ENCODE measurements around the gene RNF43. TPM values are rescaled to one million over a fixed set of nuclear protein-coding genes. Genes with fewer than 3 reads are reported as not detected.
A peak's percentile ranks its signal among the peaks of the same experiment; 100 is the strongest.

The RNF43 gene
- total RNA-seq, 1 experiment from 2014 or later: 42.2 TPM

DNA sequence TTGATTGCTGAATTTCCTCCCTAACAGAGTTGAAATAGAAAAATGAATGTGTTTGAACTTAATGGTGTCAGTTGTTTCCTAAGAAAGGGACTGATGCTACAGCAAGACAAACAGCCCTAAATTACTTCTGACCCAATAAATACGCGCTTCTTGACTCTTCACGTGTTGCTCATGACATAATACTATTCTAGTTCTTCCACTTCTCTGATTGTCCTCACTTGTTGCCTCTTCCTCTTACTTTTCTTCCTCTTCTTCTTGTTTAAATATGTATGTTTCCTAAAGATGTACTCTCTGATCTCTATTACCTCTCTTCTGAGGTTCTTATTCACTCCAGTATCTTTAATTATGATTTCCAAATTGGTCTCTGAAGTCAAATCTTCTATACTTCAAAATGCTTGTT, 32.4 kb downstream of the RNF43 start:
- DNase-seq (ENCODE audit: low read depth, low spot score) (no peak), ATAC-seq (no peak)
- ChIA-PET CTCF (no interaction called here), POLR2A (no interaction called here), RAD21 (ENCODE audit: low non-redundant PET in 1 of 2, low total read pairs in 2 of 2, uncharacterized antibody in 2 of 2, unreplicated experiment in 2 of 2) (no interaction called here)
- H3K27ac ChIP-seq (ENCODE audit: low read depth, low read length): peak overlapping the region; percentile 45; the same call in 1 of the 2 replicates
- intact Hi-C loops (cut with micrococcal nuclease): no loop called here
- H2AFZ ChIP-seq (ENCODE audit: low read depth, low read length, poor library complexity, severe bottlenecking): no peak overlapping the region
- H3K9me3 ChIP-seq (ENCODE audit: control insufficient read depth in 1 of 2, insufficient read depth in 1 of 2, low read depth in 1 of 2, low read length in 2 of 2): no peaks in the 10 kb centered on the region
- H3K4me2 ChIP-seq (ENCODE audit: low read length): peak overlapping the region; percentile 27
- H3K9me2 ChIP-seq (ENCODE audit: insufficient read depth): no peaks in the 10 kb centered on the region
- H3K4me3 ChIP-seq (replicated peaks in 1 of 2; ENCODE audit: low read depth in 1 of 2, low read length in 2 of 2): no peak overlapping the region
- no peaks in the 10 kb centered on the region for H4K20me1 ChIP-seq (ENCODE audit: insufficient read depth)
- no TSS peak for BruUV-seq (replicated peaks)
- TF ChIP-seq FOSL1 (IDR thresholded peaks at IDR 0.05; ENCODE audit: low read depth): no peak
- no peak for TF ChIP-seq CBX3 (IDR thresholded peaks at IDR 0.05; ENCODE audit: low read depth)
- no peak for TF ChIP-seq POLR2A (IDR thresholded peaks at IDR 0.05; ENCODE audit: borderline replicate concordance, extremely low read depth, insufficient read depth, insufficient read length)
- TF ChIP-seq SRF (IDR thresholded peaks at IDR 0.05; ENCODE audit: low read depth): no peak
- TF ChIP-seq, protein P1, sequence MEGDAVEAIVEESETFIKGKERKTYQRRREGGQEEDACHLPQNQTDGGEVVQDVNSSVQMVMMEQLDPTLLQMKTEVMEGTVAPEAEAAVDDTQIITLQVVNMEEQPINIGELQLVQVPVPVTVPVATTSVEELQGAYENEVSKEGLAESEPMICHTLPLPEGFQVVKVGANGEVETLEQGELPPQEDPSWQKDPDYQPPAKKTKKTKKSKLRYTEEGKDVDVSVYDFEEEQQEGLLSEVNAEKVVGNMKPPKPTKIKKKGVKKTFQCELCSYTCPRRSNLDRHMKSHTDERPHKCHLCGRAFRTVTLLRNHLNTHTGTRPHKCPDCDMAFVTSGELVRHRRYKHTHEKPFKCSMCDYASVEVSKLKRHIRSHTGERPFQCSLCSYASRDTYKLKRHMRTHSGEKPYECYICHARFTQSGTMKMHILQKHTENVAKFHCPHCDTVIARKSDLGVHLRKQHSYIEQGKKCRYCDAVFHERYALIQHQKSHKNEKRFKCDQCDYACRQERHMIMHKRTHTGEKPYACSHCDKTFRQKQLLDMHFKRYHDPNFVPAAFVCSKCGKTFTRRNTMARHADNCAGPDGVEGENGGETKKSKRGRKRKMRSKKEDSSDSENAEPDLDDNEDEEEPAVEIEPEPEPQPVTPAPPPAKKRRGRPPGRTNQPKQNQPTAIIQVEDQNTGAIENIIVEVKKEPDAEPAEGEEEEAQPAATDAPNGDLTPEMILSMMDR (IDR thresholded peaks at IDR 0.05 in 2 of 3, conservative IDR thresholded peaks at IDR 0.05 in 1 of 3; ENCODE audit: borderline replicate concordance in 1 of 3, insufficient read depth in 1 of 3, low read depth in 2 of 3, low read length in 2 of 3): no peak
- TF ChIP-seq, protein P2, sequence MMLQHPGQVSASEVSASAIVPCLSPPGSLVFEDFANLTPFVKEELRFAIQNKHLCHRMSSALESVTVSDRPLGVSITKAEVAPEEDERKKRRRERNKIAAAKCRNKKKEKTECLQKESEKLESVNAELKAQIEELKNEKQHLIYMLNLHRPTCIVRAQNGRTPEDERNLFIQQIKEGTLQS (IDR thresholded peaks at IDR 0.05): no peak
- TF ChIP-seq, protein P3, sequence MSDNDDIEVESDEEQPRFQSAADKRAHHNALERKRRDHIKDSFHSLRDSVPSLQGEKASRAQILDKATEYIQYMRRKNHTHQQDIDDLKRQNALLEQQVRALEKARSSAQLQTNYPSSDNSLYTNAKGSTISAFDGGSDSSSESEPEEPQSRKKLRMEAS (IDR thresholded peaks at IDR 0.05): no peak
- no peak for TF ChIP-seq YY1 (IDR thresholded peaks at IDR 0.05; ENCODE audit: extremely low read depth, insufficient replicate concordance, low read depth, low read length)
- no peak for TF ChIP-seq EZH2 (IDR thresholded peaks at IDR 0.05)
- TF ChIP-seq, protein P4, sequence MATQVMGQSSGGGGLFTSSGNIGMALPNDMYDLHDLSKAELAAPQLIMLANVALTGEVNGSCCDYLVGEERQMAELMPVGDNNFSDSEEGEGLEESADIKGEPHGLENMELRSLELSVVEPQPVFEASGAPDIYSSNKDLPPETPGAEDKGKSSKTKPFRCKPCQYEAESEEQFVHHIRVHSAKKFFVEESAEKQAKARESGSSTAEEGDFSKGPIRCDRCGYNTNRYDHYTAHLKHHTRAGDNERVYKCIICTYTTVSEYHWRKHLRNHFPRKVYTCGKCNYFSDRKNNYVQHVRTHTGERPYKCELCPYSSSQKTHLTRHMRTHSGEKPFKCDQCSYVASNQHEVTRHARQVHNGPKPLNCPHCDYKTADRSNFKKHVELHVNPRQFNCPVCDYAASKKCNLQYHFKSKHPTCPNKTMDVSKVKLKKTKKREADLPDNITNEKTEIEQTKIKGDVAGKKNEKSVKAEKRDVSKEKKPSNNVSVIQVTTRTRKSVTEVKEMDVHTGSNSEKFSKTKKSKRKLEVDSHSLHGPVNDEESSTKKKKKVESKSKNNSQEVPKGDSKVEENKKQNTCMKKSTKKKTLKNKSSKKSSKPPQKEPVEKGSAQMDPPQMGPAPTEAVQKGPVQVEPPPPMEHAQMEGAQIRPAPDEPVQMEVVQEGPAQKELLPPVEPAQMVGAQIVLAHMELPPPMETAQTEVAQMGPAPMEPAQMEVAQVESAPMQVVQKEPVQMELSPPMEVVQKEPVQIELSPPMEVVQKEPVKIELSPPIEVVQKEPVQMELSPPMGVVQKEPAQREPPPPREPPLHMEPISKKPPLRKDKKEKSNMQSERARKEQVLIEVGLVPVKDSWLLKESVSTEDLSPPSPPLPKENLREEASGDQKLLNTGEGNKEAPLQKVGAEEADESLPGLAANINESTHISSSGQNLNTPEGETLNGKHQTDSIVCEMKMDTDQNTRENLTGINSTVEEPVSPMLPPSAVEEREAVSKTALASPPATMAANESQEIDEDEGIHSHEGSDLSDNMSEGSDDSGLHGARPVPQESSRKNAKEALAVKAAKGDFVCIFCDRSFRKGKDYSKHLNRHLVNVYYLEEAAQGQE (IDR thresholded peaks at IDR 0.05; ENCODE audit: low read depth): no peak
- TF ChIP-seq, protein P5, sequence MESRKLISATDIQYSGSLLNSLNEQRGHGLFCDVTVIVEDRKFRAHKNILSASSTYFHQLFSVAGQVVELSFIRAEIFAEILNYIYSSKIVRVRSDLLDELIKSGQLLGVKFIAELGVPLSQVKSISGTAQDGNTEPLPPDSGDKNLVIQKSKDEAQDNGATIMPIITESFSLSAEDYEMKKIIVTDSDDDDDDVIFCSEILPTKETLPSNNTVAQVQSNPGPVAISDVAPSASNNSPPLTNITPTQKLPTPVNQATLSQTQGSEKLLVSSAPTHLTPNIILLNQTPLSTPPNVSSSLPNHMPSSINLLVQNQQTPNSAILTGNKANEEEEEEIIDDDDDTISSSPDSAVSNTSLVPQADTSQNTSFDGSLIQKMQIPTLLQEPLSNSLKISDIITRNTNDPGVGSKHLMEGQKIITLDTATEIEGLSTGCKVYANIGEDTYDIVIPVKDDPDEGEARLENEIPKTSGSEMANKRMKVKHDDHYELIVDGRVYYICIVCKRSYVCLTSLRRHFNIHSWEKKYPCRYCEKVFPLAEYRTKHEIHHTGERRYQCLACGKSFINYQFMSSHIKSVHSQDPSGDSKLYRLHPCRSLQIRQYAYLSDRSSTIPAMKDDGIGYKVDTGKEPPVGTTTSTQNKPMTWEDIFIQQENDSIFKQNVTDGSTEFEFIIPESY (IDR thresholded peaks at IDR 0.05; ENCODE audit: extremely low read depth, insufficient replicate concordance, low read length): no peak
- TF ChIP-seq ZNF274 (IDR thresholded peaks at IDR 0.05; ENCODE audit: low read depth, low read length): no peak
- no peak for TF ChIP-seq SIN3A (IDR thresholded peaks at IDR 0.05; ENCODE audit: low read depth)
- no peak for TF ChIP-seq TCF7L2 (IDR thresholded peaks at IDR 0.05; ENCODE audit: borderline replicate concordance, extremely low read depth, insufficient read depth, insufficient read length)
- TF ChIP-seq CEBPB (IDR thresholded peaks at IDR 0.05; ENCODE audit: low read depth): no peak
- no peak for TF ChIP-seq ZFX (IDR thresholded peaks at IDR 0.05)
- TF ChIP-seq POLR2AphosphoS5 (IDR thresholded peaks at IDR 0.05; ENCODE audit: low read depth, low read length): no peak
- H3K36me3 ChIP-seq (ENCODE audit: control insufficient read depth in 1 of 2, insufficient read depth in 2 of 2, low read length in 2 of 2): peaks cover 0 to 7% of the 10 kb centered on the region in 2 experiments; a peak in 2 of 4 replicates
- no peak overlapping the region; the same call in 1 of the 2 replicates for H3K9ac ChIP-seq (ENCODE audit: low read length)
- peaks cover 89 to 100% of the 10 kb centered on the region in 2 experiments for H3K4me1 ChIP-seq (ENCODE audit: control insufficient read depth in 1 of 2, insufficient read depth in 2 of 2, low read length in 2 of 2)
- H3K79me2 ChIP-seq (ENCODE audit: insufficient read depth, low read length): peaks cover 100% of the 10 kb centered on the region
- H3K27me3 ChIP-seq (ENCODE audit: insufficient read depth, low read length): no peaks in the 10 kb centered on the region
